Measurements from ENCODE around the gene PIGU.

DNA sequence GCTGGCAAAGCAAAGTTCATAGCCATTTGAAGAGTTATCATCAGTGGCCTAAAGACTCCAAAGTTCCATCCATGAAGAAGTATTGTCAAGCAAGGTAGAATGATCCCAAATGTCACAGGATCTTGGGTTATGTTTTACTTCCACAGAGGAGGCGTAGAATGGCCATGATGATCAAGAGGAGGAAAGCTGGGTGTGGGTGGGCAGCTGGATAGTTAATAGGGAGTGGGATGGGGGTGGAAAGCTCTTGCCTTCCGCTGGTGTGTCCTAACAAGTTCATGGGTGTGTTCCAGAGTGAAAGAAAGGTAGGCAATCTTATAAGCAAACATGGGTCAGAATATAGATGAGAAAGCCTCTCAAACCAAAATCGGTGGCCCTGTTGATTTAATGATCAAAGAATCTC lies 38.4 kb downstream of the PIGU start:
- TF ChIP-seq, protein P1, sequence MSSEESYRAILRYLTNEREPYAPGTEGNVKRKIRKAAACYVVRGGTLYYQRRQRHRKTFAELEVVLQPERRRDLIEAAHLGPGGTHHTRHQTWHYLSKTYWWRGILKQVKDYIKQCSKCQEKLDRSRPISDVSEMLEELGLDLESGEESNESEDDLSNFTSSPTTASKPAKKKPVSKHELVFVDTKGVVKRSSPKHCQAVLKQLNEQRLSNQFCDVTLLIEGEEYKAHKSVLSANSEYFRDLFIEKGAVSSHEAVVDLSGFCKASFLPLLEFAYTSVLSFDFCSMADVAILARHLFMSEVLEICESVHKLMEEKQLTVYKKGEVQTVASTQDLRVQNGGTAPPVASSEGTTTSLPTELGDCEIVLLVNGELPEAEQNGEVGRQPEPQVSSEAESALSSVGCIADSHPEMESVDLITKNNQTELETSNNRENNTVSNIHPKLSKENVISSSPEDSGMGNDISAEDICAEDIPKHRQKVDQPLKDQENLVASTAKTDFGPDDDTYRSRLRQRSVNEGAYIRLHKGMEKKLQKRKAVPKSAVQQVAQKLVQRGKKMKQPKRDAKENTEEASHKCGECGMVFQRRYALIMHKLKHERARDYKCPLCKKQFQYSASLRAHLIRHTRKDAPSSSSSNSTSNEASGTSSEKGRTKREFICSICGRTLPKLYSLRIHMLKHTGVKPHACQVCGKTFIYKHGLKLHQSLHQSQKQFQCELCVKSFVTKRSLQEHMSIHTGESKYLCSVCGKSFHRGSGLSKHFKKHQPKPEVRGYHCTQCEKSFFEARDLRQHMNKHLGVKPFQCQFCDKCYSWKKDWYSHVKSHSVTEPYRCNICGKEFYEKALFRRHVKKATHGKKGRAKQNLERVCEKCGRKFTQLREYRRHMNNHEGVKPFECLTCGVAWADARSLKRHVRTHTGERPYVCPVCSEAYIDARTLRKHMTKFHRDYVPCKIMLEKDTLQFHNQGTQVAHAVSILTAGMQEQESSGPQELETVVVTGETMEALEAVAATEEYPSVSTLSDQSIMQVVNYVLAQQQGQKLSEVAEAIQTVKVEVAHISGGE (CRISPR knock-in tag; IDR thresholded peaks at IDR 0.05) = no peak
- no peak for TF ChIP-seq ZNF232 (CRISPR knock-in tag; IDR thresholded peaks at IDR 0.05)
- TF ChIP-seq JUNB (CRISPR knock-in tag; conservative IDR thresholded peaks at IDR 0.05) = no peak

All from K562 (cell line).